Activated T-cell treated with anti-CD3 and anti-CD28 coated beads, Interleukin-2, amount 50 U/mL, for 24 hours (primary cell): ENCODE results near the gene MTARC2.

ENCODE experiments used
- DNase-seq: peaks from one replicate; pipeline ENCODE4 v3.0.0-alpha.2; 2020
- H3K27ac Mint-ChIP-seq: 2 replicates; pipeline ENCODE4 v1.8.0; 2020; ENCODE audit warnings: mild to moderate bottlenecking, mixed read lengths
- H3K27me3 Mint-ChIP-seq: 2 replicates; pipeline ENCODE4 v1.8.0; 2020; ENCODE audit warnings: mixed read lengths
- H3K36me3 Mint-ChIP-seq: 2 replicates; pipeline ENCODE4 v1.8.0; 2020; ENCODE audit warnings: low read depth, mixed read lengths
- H3K4me1 Mint-ChIP-seq: 2 replicates; pipeline ENCODE4 v1.8.0; 2020; ENCODE audit warnings: low read depth, mixed read lengths
- H3K4me3 Mint-ChIP-seq: 2 replicates; pipeline ENCODE4 v1.8.0; 2020; ENCODE audit warnings: mild to moderate bottlenecking, moderate library complexity, mixed read lengths
- H3K9me3 Mint-ChIP-seq: 2 replicates; pipeline ENCODE4 v1.8.0; 2020; ENCODE audit warnings: mixed read lengths

Gene MTARC2

GRCh38 chr1:220791285-220791684 lies 43.2 kb downstream of the MTARC2 start:
- no peak overlapping the region for H3K27ac Mint-ChIP-seq
- peaks cover 4% of the 10 kb centered on the region for H3K4me1 Mint-ChIP-seq
- H3K27me3 Mint-ChIP-seq: peaks cover 29% of the 10 kb centered on the region
- H3K36me3 Mint-ChIP-seq: no peaks in the 10 kb centered on the region
- H3K4me3 Mint-ChIP-seq: no peak overlapping the region
- H3K9me3 Mint-ChIP-seq: no peaks in the 10 kb centered on the region
- no peak for DNase-seq

- Mint-ChIP-seq H3K4me3 (no peak overlapping the region), H3K27ac (no peak overlapping the region), H3K9me3 (no peaks in the 10 kb centered on the region), H3K4me1 (peaks cover 1% of the 10 kb centered on the region), H3K27me3 (peaks cover 25% of the 10 kb centered on the region), H3K36me3 (no peaks in the 10 kb centered on the region)
- no peak for DNase-seq
Observed at GRCh38 chr1:220791956-220792355, 43.8 kb downstream of the MTARC2 start.

- no peaks in the 10 kb centered on the region for H3K27me3 Mint-ChIP-seq
- no peaks in the 10 kb centered on the region for H3K36me3 Mint-ChIP-seq
- no peak overlapping the region for H3K27ac Mint-ChIP-seq
- no peaks in the 10 kb centered on the region for H3K4me1 Mint-ChIP-seq
- no peaks in the 10 kb centered on the region for H3K9me3 Mint-ChIP-seq
- H3K4me3 Mint-ChIP-seq: no peak overlapping the region
- no peak for DNase-seq
Observed at GRCh38 chr1:220796530-220796929, 48.4 kb downstream of the MTARC2 start.

GRCh38 chr1:220797044-220797443 lies 48.9 kb downstream of the MTARC2 start:
- H3K4me3 Mint-ChIP-seq: no peak overlapping the region
- H3K27ac Mint-ChIP-seq: no peak overlapping the region
- no peaks in the 10 kb centered on the region for H3K36me3 Mint-ChIP-seq
- no peaks in the 10 kb centered on the region for H3K27me3 Mint-ChIP-seq
- H3K9me3 Mint-ChIP-seq: no peaks in the 10 kb centered on the region
- H3K4me1 Mint-ChIP-seq: no peaks in the 10 kb centered on the region
- DNase-seq: no peak

- Mint-ChIP-seq H3K4me3 (no peak overlapping the region), H3K4me1 (no peaks in the 10 kb centered on the region), H3K27me3 (peaks cover 2% of the 10 kb centered on the region), H3K36me3 (no peaks in the 10 kb centered on the region), H3K9me3 (no peaks in the 10 kb centered on the region), H3K27ac (no peak overlapping the region)
- DNase-seq: no peak
Observed at GRCh38 chr1:220797553-220797952, 49.4 kb downstream of the MTARC2 start.

GRCh38 chr1:220798338-220798737 lies 50.2 kb downstream of the MTARC2 start:
- no peak overlapping the region for H3K27ac Mint-ChIP-seq

GRCh38 chr1:220800262-220800661 lies 52.1 kb downstream of the MTARC2 start:
- no peaks in the 10 kb centered on the region for H3K9me3 Mint-ChIP-seq
- no peak overlapping the region for H3K4me3 Mint-ChIP-seq
- H3K27ac Mint-ChIP-seq: no peak overlapping the region
- H3K4me1 Mint-ChIP-seq: no peaks in the 10 kb centered on the region
- no peak for DNase-seq
- H3K27me3 Mint-ChIP-seq: peaks cover 14% of the 10 kb centered on the region
- H3K36me3 Mint-ChIP-seq: no peaks in the 10 kb centered on the region

More at GRCh38 chr1:220798338-220798737, 50.2 kb downstream of the MTARC2 start:
- DNase-seq: no peak
- Mint-ChIP-seq H3K4me1 (no peaks in the 10 kb centered on the region), H3K4me3 (no peak overlapping the region), H3K27me3 (peaks cover 10% of the 10 kb centered on the region), H3K9me3 (no peaks in the 10 kb centered on the region), H3K36me3 (no peaks in the 10 kb centered on the region)

- DNase-seq: no peak
- no peaks in the 10 kb centered on the region for H3K9me3 Mint-ChIP-seq
- peaks cover 23% of the 10 kb centered on the region for H3K27me3 Mint-ChIP-seq
- no peaks in the 10 kb centered on the region for H3K4me1 Mint-ChIP-seq
- no peak overlapping the region for H3K27ac Mint-ChIP-seq
- H3K36me3 Mint-ChIP-seq: no peaks in the 10 kb centered on the region
- no peak overlapping the region for H3K4me3 Mint-ChIP-seq
Observed at GRCh38 chr1:220803401-220804201, 55.5 kb downstream of the MTARC2 start.

GRCh38 chr1:220804202-220804586 lies 56.1 kb downstream of the MTARC2 start:
- no peak overlapping the region for H3K27ac Mint-ChIP-seq
- H3K9me3 Mint-ChIP-seq: no peaks in the 10 kb centered on the region
- H3K27me3 Mint-ChIP-seq: peaks cover 28% of the 10 kb centered on the region
- H3K36me3 Mint-ChIP-seq: no peaks in the 10 kb centered on the region
- no peak overlapping the region for H3K4me3 Mint-ChIP-seq
- no peaks in the 10 kb centered on the region for H3K4me1 Mint-ChIP-seq
- no peak for DNase-seq

GRCh38 chr1:220806408-220806807 lies 58.3 kb downstream of the MTARC2 start:
- Mint-ChIP-seq H3K9me3 (no peaks in the 10 kb centered on the region), H3K36me3 (no peaks in the 10 kb centered on the region), H3K27ac (no peak overlapping the region), H3K4me3 (no peak overlapping the region), H3K4me1 (peaks cover 7% of the 10 kb centered on the region), H3K27me3 (peaks cover 46% of the 10 kb centered on the region)
- no peak for DNase-seq

- Mint-ChIP-seq H3K4me1 (peaks cover 7% of the 10 kb centered on the region), H3K4me3 (no peak overlapping the region), H3K9me3 (no peaks in the 10 kb centered on the region), H3K27ac (no peak overlapping the region), H3K27me3 (peaks cover 51% of the 10 kb centered on the region), H3K36me3 (no peaks in the 10 kb centered on the region)
- no peak for DNase-seq
Observed at GRCh38 chr1:220807726-220808125, 59.6 kb downstream of the MTARC2 start.

- Mint-ChIP-seq H3K9me3 (no peaks in the 10 kb centered on the region), H3K4me1 (peaks cover 7% of the 10 kb centered on the region), H3K27me3 (peaks cover 53% of the 10 kb centered on the region), H3K27ac (no peak overlapping the region), H3K36me3 (no peaks in the 10 kb centered on the region), H3K4me3 (no peak overlapping the region)
- no peak for DNase-seq
Observed at GRCh38 chr1:220808345-220809186, 60.4 kb downstream of the MTARC2 start.

GRCh38 chr1:220809187-220809550 lies 61.0 kb downstream of the MTARC2 start:
- H3K4me1 Mint-ChIP-seq: peaks cover 7% of the 10 kb centered on the region
- DNase-seq: no peak
- H3K36me3 Mint-ChIP-seq: no peaks in the 10 kb centered on the region
- peaks cover 56% of the 10 kb centered on the region for H3K27me3 Mint-ChIP-seq
- no peaks in the 10 kb centered on the region for H3K9me3 Mint-ChIP-seq
- H3K4me3 Mint-ChIP-seq: no peak overlapping the region
- H3K27ac Mint-ChIP-seq: no peak overlapping the region

GRCh38 chr1:220809704-220810103 lies 61.6 kb downstream of the MTARC2 start:
- peaks cover 56% of the 10 kb centered on the region for H3K27me3 Mint-ChIP-seq
- H3K9me3 Mint-ChIP-seq: no peaks in the 10 kb centered on the region
- no peak overlapping the region for H3K4me3 Mint-ChIP-seq
- no peak for DNase-seq
- H3K36me3 Mint-ChIP-seq: no peaks in the 10 kb centered on the region
- no peak overlapping the region for H3K27ac Mint-ChIP-seq
- peaks cover 7% of the 10 kb centered on the region for H3K4me1 Mint-ChIP-seq

- Mint-ChIP-seq H3K9me3 (no peaks in the 10 kb centered on the region), H3K36me3 (no peaks in the 10 kb centered on the region), H3K27me3 (peaks cover 54% of the 10 kb centered on the region), H3K27ac (no peak overlapping the region), H3K4me1 (peaks cover 7% of the 10 kb centered on the region), H3K4me3 (peak overlapping the region; percentile 50)
- DNase-seq: peak; percentile 74
Observed at GRCh38 chr1:220810179-220810653, 62.1 kb downstream of the MTARC2 start.
